GM10266 (cell line): Measurements from ENCODE around the gene XIRP2.

Source experiments
- DNase-seq: peaks from one replicate; pipeline ENCODE4 v3.0.0; 2012; ENCODE audit errors: extremely low spot score
- TF ChIP-seq, protein P1 (sequence below): IDR thresholded peaks from 2 replicates; pipeline ENCODE4 v1.5.1; 2012; ENCODE audit warnings: mild to moderate bottlenecking, low read depth; ENCODE audit not compliant: control insufficient read depth, insufficient read depth; ENCODE audit errors: missing control alignments

XIRP2 gene

DNA sequence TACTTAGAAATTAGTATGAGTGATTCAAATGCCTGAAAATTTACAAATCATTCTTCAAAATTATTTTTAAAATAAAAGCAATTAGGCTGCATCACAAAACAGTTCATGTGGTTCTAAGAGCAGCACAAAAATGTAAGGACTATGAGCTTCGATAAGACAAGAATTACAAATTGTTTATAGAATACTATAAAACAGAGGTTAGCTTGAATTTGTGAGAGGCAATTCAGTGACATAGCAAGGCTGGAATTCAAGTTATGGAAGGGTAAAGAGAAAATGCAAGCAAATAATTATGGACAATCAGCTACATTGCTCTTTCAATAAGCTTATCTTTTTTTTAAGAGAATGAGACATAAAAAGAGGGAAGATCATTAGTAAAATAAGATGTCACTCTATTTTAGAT, 7.1 kb upstream of the XIRP2 start:
- DNase-seq = no peak
- TF ChIP-seq, protein P1, sequence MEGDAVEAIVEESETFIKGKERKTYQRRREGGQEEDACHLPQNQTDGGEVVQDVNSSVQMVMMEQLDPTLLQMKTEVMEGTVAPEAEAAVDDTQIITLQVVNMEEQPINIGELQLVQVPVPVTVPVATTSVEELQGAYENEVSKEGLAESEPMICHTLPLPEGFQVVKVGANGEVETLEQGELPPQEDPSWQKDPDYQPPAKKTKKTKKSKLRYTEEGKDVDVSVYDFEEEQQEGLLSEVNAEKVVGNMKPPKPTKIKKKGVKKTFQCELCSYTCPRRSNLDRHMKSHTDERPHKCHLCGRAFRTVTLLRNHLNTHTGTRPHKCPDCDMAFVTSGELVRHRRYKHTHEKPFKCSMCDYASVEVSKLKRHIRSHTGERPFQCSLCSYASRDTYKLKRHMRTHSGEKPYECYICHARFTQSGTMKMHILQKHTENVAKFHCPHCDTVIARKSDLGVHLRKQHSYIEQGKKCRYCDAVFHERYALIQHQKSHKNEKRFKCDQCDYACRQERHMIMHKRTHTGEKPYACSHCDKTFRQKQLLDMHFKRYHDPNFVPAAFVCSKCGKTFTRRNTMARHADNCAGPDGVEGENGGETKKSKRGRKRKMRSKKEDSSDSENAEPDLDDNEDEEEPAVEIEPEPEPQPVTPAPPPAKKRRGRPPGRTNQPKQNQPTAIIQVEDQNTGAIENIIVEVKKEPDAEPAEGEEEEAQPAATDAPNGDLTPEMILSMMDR = no peak

GRCh38 chr2:166882851-166883250, 5.4 kb upstream of the XIRP2 start:
- TF ChIP-seq, protein P1 = no peak
- no peak for DNase-seq

DNA sequence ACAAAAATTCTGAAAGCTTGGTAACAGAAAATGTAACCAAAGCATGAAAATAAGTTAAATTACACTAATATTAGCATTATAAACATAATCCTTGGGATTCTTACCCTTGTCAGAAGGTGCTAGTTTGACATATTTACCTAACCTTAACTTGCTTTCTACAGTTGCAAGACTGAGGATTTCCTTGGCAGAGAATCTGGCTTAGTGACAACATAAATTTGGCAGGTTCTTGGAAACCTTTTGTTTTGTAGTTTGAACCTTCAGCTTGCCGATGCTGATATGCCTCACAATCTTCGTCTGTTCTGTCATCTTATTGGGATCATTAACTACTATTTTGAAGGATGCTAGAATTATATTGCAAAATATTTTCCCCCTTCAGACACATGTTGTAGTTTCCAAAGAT, 3.4 kb downstream of the XIRP2 start:
- TF ChIP-seq, protein P1 = no peak
- no peak for DNase-seq

GRCh38 chr2:166892397-166892796, 4.1 kb downstream of the XIRP2 start:
- TF ChIP-seq, protein P1 = no peak
- DNase-seq = no peak

DNA sequence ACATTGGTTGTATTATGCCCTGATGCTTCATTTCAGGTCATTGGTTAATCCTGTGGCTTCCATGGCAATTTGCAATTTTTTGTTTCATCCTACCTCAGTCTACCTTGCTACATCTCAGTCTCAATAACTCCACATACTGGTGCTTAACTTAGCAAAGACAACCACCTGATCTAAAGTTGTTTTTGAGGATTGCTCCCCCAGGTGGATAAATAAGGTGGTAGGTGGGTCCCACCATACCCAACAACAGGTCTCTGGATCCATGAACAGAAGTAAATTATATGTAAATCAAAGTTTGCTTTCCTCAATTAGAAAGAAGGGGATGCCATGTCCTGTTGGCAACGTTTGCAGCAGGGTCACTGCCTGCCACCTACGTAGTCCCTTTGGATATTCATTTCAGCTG, 7.0 kb downstream of the XIRP2 start:
- TF ChIP-seq, protein P1 = no peak

GRCh38 chr2:166897666-166898065, 9.4 kb downstream of the XIRP2 start:
- TF ChIP-seq, protein P1 = no peak
- no peak for DNase-seq

More for the DNA sequence above, 7.0 kb downstream of the XIRP2 start:
- no peak for DNase-seq

DNA sequence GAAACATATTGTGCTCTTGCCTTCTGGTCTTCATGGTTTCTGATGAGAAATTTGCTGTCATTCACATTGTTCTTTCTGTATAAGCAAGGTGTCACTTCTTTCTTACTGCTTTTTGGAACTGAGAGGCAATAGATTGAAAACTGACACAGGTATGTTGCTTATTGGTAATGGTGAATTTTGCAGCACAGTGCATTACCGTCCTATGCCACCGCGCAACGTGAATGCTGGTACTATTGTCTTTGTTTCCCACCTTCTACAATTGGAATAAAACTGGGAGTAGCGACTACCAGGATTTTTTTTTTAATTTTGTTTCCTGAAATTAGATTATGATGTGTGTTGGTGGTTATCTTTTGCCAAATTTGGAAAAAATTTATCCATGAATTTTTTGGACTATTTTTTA, 11.4 kb downstream of the XIRP2 start:
- TF ChIP-seq, protein P1 = no peak
- no peak for DNase-seq
